H1 (cell line): ENCODE results near the gene ATP11A.

Experiments
- BCL11A ChIP-seq, 2 experiments: IDR thresholded peaks; one replicate each; pipeline ENCODE4 v1.6.1; 2011; ENCODE audit warnings: low read depth in 2 of 2, low read length in 2 of 2, mild to moderate bottlenecking in 2 of 2
- CEBPB ChIP-seq: IDR thresholded peaks from 2 replicates; pipeline ENCODE4 v1.6.1; 2012; ENCODE audit warnings: low read depth, low read length
- CTBP2 ChIP-seq: IDR thresholded peaks from 2 replicates; pipeline ENCODE4 v1.7.0; 2011; ENCODE audit warnings: borderline replicate concordance, mild to moderate bottlenecking, moderate library complexity, mixed read lengths, low read length; ENCODE audit not compliant: insufficient read depth, insufficient read length
- CTCF ChIP-seq, 3 experiments: IDR thresholded peaks; 1 replicate in 2 of 3; 2 replicates in 1 of 3; pipeline versions ENCODE4 v1.5.1 to v1.6.1; 2011; ENCODE audit warnings: low read length in 3 of 3, mild to moderate bottlenecking in 3 of 3, inconsistent platforms in 2 of 3, low read depth in 1 of 3, moderate library complexity in 1 of 3; ENCODE audit not compliant: insufficient read depth in 1 of 3; ENCODE audit errors: control extremely low read depth in 1 of 3
- EZH2 ChIP-seq: fragments of 200-600 bp; sonication (generic); IDR thresholded peaks from 2 replicates; pipeline ENCODE4 v1.7.1; 2012; ENCODE audit warnings: low read depth, mild to moderate bottlenecking, moderate library complexity, low read length, inconsistent platforms; ENCODE audit not compliant: severe bottlenecking
- GTF2F1 ChIP-seq: IDR thresholded peaks from 2 replicates; pipeline ENCODE4 v1.6.1; 2012; ENCODE audit warnings: low read depth, low read length, improper control_type of control experiment, borderline replicate concordance
- HDAC2 ChIP-seq, 2 experiments: fragments of 300-600 bp in 1 of 2; sonication (generic) in 1 of 2; IDR thresholded peaks; 2 replicates each; pipeline ENCODE4 v1.6.1; 2011 to 2012; ENCODE audit warnings: low read depth in 2 of 2, low read length in 2 of 2, mild to moderate bottlenecking in 2 of 2, moderate library complexity in 2 of 2, borderline replicate concordance in 1 of 2, inconsistent platforms in 1 of 2

GRCh38 chr13:112772539-112772909 is 82.7 kb downstream of the ATP11A start:
- TF ChIP-seq BCL11A (IDR thresholded peaks at IDR 0.05; ENCODE audit: low read depth in 2 of 2, low read length in 2 of 2) (no peak), CTCF (IDR thresholded peaks at IDR 0.05; ENCODE audit: control extremely low read depth in 1 of 3, insufficient read depth in 1 of 3, low read depth in 1 of 3, low read length in 3 of 3) (no peak), EZH2 (no peak), GTF2F1 (no peak), CEBPB (no peak), CTBP2 (no peak), HDAC2 (IDR thresholded peaks at IDR 0.05; ENCODE audit: borderline replicate concordance in 1 of 2, low read depth in 2 of 2, low read length in 2 of 2) (no peak)
